SIG-M5 treated with dmso at 0.1 percent for 504 hours (cell line): ENCODE measurements around the gene DEGS1.

Experiments
- DNase-seq: peaks from one replicate; lab custom pipeline; 2025; ENCODE audit not compliant: unreplicated experiment; lab: John Stamatoyannopoulos, UW

The DEGS1 gene

GRCh38 chr1:224212618-224213061 lies 29.6 kb downstream of the DEGS1 start:
- DNase-seq, result no peak

- DNase-seq, result no peak
Measured at GRCh38 chr1:224213438-224214119, 30.5 kb downstream of the DEGS1 start.

GRCh38 chr1:224216382-224216781 lies 33.3 kb downstream of the DEGS1 start:
- DNase-seq, result no peak

GRCh38 chr1:224217655-224218623 lies 34.9 kb downstream of the DEGS1 start:
- DNase-seq, result peak; percentile 24

- no peak for DNase-seq
Measured at GRCh38 chr1:224219011-224219611, 36.1 kb downstream of the DEGS1 start.

- no peak for DNase-seq
Measured at GRCh38 chr1:224219612-224220059, 36.6 kb downstream of the DEGS1 start.

- DNase-seq, result no peak
Measured at GRCh38 chr1:224223819-224224714, 41.0 kb downstream of the DEGS1 start.

GRCh38 chr1:224226849-224227502 lies 43.9 kb downstream of the DEGS1 start:
- no peak for DNase-seq

- DNase-seq, result no peak
Measured at GRCh38 chr1:224234017-224234416, 51.0 kb downstream of the DEGS1 start.

- DNase-seq, result no peak
Measured at GRCh38 chr1:224235813-224236493, 52.9 kb downstream of the DEGS1 start.

- DNase-seq, result no peak
Measured at GRCh38 chr1:224237119-224237881, 54.3 kb downstream of the DEGS1 start.

- no peak for DNase-seq
Measured at GRCh38 chr1:224238212-224238611, 55.2 kb downstream of the DEGS1 start.

- DNase-seq, result no peak
Measured at GRCh38 chr1:224238756-224239155, 55.7 kb downstream of the DEGS1 start.
